NCI-H1436 treated with DMSO at 0.1 percent for 48 hours (cell line): Measurements from ENCODE around the gene CRIP1.

ENCODE experiments used
- DNase-seq: peaks from one replicate; lab custom pipeline; 2025; lab: John Stamatoyannopoulos, UW

CRIP1 gene

DNA sequence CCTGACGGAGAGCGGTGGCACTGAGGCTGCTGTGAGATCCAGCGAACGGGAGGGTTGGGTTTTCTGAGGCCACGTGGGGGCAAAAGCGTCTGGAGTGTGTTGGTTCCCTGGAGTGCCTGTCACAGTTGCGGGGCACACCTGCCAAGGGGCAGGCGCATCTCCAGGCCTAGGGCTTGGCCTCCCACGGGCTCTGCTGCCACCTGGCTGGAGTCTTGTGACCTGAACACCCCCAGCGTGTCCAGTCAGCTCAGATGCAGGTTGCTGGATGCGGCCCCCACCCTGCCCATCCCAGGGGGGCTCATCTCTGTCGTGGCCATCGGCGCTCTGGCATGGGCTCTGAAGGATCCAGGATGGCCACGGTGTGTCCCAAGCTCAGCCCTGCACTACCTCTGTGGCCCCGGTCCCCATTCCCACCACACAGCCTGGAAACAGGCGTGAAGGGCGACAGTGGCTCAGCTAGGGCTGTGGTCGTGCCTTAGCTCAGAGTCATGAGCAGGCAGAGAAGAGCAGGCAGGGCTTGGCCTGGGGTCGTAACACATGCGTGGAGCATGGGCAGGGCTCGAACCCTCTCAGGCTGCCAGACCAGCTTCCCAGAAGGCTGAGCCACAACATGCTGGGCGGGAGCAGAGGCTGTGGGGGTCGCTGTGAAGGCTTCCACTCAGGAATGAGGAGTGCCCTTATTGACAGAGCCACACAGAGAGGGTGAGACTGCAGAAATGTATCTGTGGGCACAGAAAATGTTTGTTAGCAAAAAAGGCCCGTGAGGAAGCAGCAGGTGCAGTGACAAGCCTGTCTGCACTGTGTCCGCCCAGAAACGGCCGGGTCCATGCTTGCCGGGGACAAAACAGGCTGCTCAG, 35.6 kb upstream of the CRIP1 start:
- no peak for DNase-seq

GRCh38 chr14:105452963-105453362, 33.7 kb upstream of the CRIP1 start:
- DNase-seq = no peak

- no peak for DNase-seq
These were observed 32.8 kb upstream of the CRIP1 start for GRCh38 chr14:105453847-105454246.

DNA sequence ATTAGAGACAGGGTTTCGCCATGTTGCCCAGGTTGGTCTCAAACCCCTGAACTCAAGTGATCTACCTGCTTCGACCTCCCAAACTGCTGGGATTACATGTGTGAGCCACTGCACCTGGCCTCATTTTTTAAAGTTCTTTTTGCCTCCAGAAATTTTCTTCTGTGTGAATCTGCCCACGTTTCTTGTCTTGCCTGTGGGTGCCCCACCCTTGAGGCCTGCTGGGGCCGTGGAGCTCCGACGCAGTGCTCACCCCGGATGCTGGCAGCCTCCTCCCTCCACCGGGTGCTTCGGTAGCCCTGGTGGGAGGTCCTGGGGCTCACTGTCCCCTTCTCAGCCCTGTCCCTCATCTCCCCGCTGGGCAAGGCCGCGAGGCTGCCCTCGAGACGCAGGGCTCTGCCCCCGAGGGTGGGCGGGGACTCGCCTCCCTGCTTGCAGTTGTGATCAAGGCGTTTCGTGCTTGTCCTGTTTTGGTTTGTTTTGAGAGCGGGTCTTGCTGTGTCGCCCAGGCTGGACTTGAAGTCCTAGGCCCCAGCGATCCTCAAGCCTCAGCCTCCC, 31.5 kb upstream of the CRIP1 start:
- DNase-seq = no peak

DNA sequence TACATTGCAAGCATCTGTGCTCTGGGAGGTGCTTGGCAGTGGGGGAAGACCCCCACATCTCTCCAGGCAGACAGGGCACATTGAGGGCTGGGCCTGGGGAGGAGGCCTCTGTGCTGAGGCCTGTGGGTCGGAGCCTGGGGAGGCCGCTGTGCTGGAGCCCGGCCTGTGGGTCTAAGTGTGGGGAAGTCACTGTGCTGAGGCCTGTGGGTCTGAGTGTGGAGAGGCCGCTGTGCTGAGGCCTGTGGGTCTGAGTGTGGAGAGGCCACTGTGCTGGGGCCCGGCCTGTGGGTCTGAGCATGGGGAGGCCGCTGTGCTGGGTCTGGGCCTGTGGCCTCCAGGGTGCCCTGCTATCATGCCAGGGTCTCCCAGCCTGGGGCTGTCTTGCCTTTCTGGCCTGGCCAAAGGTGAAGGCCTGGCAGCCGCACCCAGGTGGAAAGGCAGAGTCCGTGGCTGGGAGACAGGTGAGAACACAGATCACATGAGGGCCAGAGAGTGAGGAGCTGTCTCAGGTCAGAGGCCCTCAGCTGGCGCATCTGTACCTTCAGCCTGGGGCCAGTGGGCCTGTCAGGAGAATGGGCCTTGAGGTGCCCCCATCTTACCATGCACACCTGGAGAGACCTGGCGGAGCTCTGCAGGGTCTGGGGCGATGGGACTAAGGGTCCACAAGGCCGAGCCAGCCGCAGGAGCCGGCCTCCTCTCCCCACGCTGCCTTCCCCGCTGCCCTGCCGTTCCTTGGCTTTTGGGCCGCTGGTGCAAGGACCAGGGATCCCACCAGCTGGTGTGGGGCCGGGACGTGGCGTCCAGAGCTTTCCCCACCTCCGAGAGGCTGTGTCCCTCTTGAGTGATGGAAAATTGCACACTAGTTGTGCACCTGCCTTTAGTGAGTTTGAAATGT, 30.7 kb upstream of the CRIP1 start:
- DNase-seq = no peak

- DNase-seq = no peak
These were observed 29.7 kb upstream of the CRIP1 start for GRCh38 chr14:105456736-105457617.

DNA sequence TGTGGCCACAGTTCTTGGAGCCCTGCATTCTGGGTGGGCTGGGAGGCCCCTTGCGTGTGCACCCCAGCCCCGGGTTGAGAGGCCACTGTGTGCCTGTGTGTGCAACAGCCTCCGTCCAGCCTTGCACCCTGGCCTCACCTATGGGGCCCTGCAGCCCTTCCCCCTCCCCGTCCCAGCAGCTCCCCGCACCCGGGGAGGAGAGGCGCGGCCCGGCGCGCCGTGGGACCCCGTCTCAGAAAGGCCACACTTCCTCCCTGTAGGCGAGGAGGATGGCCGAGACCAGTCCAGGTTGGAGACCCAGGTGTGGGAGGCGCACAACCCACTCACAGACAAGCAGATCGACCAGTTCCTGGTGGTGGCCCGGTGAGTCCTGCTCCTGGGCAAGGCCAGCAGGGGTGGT, 28.7 kb upstream of the CRIP1 start:
- DNase-seq = no peak

DNA sequence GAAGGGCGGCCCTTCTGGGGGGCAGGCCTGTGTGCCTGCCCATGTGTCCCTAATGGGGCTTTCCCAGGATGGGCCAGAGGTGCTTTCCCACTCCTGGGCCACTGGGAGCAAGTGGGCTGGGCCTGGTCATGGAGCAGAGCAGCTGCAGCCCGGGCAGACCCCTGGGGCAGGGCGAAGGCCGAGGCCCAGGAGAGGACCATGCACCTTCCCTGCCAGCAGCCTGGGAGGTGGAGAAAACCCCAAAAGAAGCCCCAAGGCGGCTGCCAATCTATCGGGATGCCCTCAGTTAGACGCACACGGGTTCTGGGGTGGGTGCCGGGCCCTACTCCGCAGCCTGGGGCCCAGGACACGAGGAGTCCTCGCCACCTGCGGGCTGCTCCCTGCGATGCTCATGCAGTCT, 28.1 kb upstream of the CRIP1 start:
- no peak for DNase-seq

DNA sequence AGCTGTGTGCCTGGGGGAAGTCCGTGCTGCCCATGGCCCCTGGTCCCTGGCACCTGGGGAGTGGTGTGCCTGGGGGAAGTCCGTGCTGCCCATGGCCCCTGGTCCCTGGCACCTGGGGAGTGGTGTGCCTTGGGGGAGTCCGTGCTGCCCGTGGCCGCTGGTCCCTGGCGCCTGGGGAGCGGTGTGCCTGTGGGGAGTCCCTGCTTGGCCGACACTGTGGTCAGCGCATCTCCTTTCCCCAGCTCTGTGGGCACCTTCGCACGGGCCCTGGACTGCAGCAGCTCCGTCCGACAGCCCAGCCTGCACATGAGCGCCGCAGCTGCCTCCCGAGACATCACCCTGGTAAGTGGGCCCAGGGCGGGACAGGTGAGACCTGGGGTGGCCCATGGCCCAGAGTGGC, 26.6 kb upstream of the CRIP1 start:
- DNase-seq = no peak

DNA sequence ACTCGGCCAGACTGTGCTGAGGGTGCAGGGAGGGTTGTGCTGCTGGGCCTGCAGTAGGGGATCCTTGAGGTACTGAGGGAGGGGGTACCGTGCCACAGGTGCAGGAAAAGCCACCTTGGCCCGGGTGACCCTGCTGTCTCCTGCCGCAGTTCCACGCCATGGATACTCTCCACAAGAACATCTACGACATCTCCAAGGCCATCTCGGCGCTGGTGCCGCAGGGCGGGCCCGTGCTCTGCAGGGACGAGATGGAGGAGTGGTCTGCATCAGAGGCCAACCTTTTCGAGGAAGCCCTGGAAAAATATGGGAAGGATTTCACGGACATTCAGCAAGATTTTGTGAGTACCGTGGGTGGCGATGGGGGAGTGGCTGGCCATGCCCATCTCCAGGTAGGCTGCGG, 26.1 kb upstream of the CRIP1 start:
- no peak for DNase-seq

DNA sequence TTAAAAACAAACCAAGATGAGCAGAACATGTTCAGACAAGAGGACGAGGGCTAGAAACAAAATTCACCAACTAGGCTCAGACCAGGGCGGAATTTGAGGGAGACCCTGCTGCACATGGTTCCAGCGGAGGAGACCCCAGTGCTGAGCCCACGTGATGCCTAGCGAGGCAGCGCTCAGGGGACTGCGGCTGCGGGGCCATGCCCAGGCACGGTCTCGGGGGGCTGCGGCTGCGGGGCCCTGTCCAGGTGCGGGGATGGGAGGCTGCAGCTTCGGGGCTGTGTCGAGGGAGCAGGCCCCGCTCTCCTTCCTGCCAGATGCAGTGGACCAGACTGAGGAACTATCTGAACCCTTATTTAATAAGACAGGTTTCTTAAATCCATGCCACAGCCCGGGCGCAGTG, 24.8 kb upstream of the CRIP1 start:
- no peak for DNase-seq

DNA sequence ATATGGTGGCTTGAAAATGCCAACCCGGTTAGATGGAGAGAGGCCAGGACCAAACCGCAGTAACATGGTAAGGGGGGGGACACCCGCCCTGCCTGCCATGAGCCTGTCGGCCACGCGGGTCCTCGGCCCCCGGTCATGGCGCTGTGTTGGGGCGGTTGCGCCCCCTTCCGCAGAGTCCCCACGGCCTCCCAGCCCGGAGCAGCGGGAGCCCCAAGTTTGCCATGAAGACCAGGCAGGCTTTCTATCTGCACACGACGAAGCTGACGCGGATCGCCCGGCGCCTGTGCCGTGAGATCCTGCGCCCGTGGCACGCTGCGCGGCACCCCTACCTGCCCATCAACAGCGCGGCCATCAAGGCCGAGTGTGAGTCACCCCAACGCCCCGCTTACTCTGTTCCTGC, 22.2 kb upstream of the CRIP1 start:
- no peak for DNase-seq

- DNase-seq = no peak
These were observed 21.3 kb upstream of the CRIP1 start for GRCh38 chr14:105465209-105466031.

DNA sequence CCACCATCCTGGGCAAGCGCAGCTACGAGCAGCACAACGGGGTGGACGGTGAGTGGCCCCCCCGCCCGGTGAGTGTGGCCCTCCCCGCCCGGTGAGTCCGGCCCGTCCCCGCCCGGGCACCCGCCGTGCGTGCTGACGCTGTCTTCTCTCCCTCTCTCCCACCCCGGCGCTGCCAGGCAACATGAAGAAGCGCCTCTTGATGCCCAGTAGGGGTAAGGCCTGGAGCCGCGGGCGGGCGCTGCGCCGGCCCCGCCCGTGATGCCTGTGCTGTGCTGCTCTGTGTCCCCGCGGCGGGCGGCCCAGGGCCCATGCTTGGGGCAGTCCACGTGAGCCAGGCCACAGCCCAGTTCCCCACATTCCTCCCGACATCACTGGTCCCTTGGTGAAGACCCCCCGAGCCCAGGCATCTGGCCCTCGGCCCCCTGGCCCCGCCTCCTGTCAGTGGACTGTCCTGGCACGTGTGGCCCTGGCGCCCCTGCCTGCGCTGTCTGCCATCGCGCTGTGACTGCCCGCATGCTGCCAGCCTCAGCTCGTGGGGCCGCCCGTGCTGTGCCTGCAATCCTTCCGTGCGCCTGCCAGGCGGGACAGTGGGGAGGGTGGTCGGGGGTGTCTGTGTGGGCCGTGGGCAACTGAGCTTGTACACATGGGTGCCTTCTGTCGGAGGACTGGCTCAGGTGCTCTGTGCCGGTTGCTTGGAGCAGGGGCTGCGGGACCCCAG, 20.0 kb upstream of the CRIP1 start:
- DNase-seq = no peak

GRCh38 chr14:105467249-105467941, 19.3 kb upstream of the CRIP1 start:
- DNase-seq = no peak

- no peak for DNase-seq
These were observed 18.7 kb upstream of the CRIP1 start for GRCh38 chr14:105467942-105468471.

- DNase-seq = no peak
These were observed 18.0 kb upstream of the CRIP1 start for GRCh38 chr14:105468621-105469241.

DNA sequence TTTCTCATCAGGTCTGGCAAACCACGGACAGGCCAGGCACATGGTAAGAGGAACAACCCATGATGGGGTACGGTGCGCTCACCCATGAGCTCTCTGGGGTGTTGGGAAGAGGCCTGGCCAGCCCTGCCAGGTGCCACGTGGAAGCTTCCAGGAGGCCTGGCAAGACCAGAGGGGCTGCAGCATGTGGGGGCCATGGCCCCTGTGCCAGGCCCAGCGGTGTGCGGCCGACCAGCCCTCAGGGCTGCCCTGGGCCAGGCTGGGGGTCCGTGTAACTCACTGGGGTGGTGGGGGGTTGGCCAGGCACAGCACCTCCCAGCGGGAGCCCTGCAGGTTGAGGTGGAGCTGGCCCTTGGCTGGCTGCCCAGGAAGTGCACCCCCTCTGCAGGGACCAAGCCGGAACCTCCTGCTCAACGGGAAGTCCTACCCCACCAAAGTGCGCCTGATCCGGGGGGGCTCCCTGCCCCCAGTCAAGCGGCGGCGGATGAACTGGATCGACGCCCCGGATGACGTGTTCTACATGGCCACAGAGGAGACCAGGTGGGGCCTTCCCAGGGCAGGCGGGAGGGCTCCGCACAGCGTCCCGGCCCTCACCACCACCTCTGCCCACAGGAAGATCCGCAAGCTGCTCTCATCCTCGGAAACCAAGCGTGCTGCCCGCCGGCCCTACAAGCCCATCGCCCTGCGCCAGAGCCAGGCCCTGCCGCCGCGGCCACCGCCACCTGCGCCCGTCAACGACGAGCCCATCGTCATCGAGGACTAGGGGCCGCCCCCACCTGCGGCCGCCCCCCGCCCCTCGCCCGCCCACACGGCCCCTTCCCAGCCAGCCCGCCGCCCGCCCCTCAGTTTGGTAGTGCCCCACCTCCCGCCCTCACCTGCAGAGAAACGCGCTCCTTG, 17.0 kb upstream of the CRIP1 start:
- no peak for DNase-seq
